Sciatic nerve (tissue), 2 donors: Measurements from ENCODE around the gene ATE1. TPM values are rescaled to one million over a fixed set of nuclear protein-coding genes. Genes with fewer than 3 reads are reported as not detected.
"Not testable (repeated sequence)": the region's sequence is repeated elsewhere in the genome, so short reads cannot be mapped to it uniquely, and the experiment has no call there.

Experiments used
- ATAC-seq: fragments of 200-7000 bp; cut with Tn5 transposase; one replicate; pipeline ENCODE4 v1.9.1; 2020; ENCODE audit warnings: mild to moderate bottlenecking, moderate library complexity
- DNase-seq: peaks from one replicate; pipeline ENCODE4 v3.0.0-alpha.2; 2020; ENCODE audit warnings: low spot score
- intact Hi-C: fragments of 100-400 bp; cut with DNase I; formaldehyde crosslinking; loops from one replicate; pipeline ENCODE4 v1.14.2; 2022
- total RNA-seq: library from RNA; stranded (reverse); fragmentation: NEBNext Ultra II Directional; extraction: Animal tissue kit (Norgen Biotek cat#: 25700); gene quantifications from one replicate; pipeline ENCODE4 v1.2.1, GENCODE V29; 2021
- donor health status: DM: no; HTN: no; CAD: no.
- donor health status: DM: no; HTN: no; CAD: no.

ATE1 gene
- 38.5 TPM for total RNA-seq

- intact Hi-C loops, result no loop called here
- peak; percentile 94 for DNase-seq
- ATAC-seq, result peak; percentile 97
These were observed at the start of gene ATE1 for GRCh38 chr10:121927841-121928527. Gene ATE1, minus strand, starts transcription at chr10:121928031. Its CDS starts 82 bp downstream, at chr10:121927949.

GRCh38 chr10:121976607-121977006 lies 48.8 kb upstream of the ATE1 start:
- DNase-seq (no peak), ATAC-seq (no peak)
- intact Hi-C loops, result no loop called here

- intact Hi-C loops, result no loop called here
- peak; percentile 58 for DNase-seq
- peak; percentile 7 for ATAC-seq
These were observed 47.7 kb upstream of the ATE1 start for GRCh38 chr10:121975295-121976086.

GRCh38 chr10:121974535-121975294 lies 46.9 kb upstream of the ATE1 start, which contains the start of gene NSMCE4A:
Gene NSMCE4A, minus strand, starts transcription at chr10:121975217. Its CDS starts 52 bp downstream, at chr10:121975165.
- intact Hi-C loops, result no loop called here
- ATAC-seq (peak; percentile 86), DNase-seq (peak; percentile 86)

- ATAC-seq, result no peak
- intact Hi-C loops, result no loop called here
These were observed 46.2 kb upstream of the ATE1 start for GRCh38 chr10:121974019-121974534.

GRCh38 chr10:121969086-121969485 lies 41.3 kb upstream of the ATE1 start:
- intact Hi-C loops, ATAC-seq: not testable (repeated sequence)

More at GRCh38 chr10:121974019-121974534, 46.2 kb upstream of the ATE1 start:
- DNase-seq, result no peak

GRCh38 chr10:121965996-121966395 lies 38.2 kb upstream of the ATE1 start:
- intact Hi-C loops, result no loop called here
- DNase-seq (no peak), ATAC-seq (no peak)

More at GRCh38 chr10:121969086-121969485, 41.3 kb upstream of the ATE1 start:
- DNase-seq, result not testable (repeated sequence)

- DNase-seq (no peak), ATAC-seq (no peak)
- intact Hi-C loops, result no loop called here
These were observed 33.6 kb upstream of the ATE1 start for GRCh38 chr10:121961456-121961855.

- ATAC-seq, result no peak
- no peak for DNase-seq
- intact Hi-C loops, result no loop called here
These were observed 31.8 kb upstream of the ATE1 start for GRCh38 chr10:121959671-121960070.

GRCh38 chr10:121956111-121957061 lies 28.6 kb upstream of the ATE1 start:
- DNase-seq (no peak), ATAC-seq (no peak)
- intact Hi-C loops, result no loop called here

- intact Hi-C loops, result no loop called here
- ATAC-seq (no peak), DNase-seq (no peak)
These were observed 24.4 kb upstream of the ATE1 start for GRCh38 chr10:121952226-121952625.

GRCh38 chr10:121949451-121949850 lies 21.6 kb upstream of the ATE1 start:
- ATAC-seq (no peak), DNase-seq (no peak)
- intact Hi-C loops, result no loop called here

GRCh38 chr10:121949049-121949448 lies 21.2 kb upstream of the ATE1 start:
- intact Hi-C loops, result no loop called here
- no peak for DNase-seq
- ATAC-seq, result no peak

- no peak for ATAC-seq
- intact Hi-C loops, result no loop called here
- no peak for DNase-seq
These were observed 19.8 kb upstream of the ATE1 start for GRCh38 chr10:121947343-121948330.

GRCh38 chr10:121942749-121943416 lies 15.1 kb upstream of the ATE1 start:
- intact Hi-C loops, result no loop called here
- ATAC-seq (peak; percentile 85), DNase-seq (no peak)

- DNase-seq (no peak), ATAC-seq (no peak)
- intact Hi-C loops, result no loop called here
These were observed 13.7 kb upstream of the ATE1 start for GRCh38 chr10:121941532-121941931.

- intact Hi-C loops, result no loop called here
- no peak for ATAC-seq
- DNase-seq, result no peak
These were observed 8.5 kb upstream of the ATE1 start for GRCh38 chr10:121936295-121936694.
